SK-N-SH treated with all-trans-retinoic acid at 6 μM for 48 hours (cell line): ENCODE results near the gene TMEM132D.

Source experiments
- ATAC-seq: fragments of 200-7000 bp; cut with Tn5 transposase; 3 replicates; pipeline ENCODE4 v1.9.1; 2020; ENCODE audit warnings: mild to moderate bottlenecking, moderate library complexity
- ARNTL ChIP-seq: fragments of 450-650 bp; formaldehyde crosslinking; IDR thresholded peaks from 2 replicates; pipeline ENCODE4 v1.5.0; 2020; ENCODE audit warnings: low read depth, mild to moderate bottlenecking, moderate library complexity, borderline replicate concordance
- BACH2 ChIP-seq: fragments of 250-450 bp; sonication (Bioruptor Pico); IDR thresholded peaks from 2 replicates; pipeline ENCODE4 v1.9.0; 2021; ENCODE audit warnings: mild to moderate bottlenecking, borderline replicate concordance
- CSDC2 ChIP-seq: fragments of 250-450 bp; sonication (Bioruptor Pico); IDR thresholded peaks from 2 replicates; pipeline ENCODE4 v1.5.0; 2020; ENCODE audit warnings: mild to moderate bottlenecking, moderate library complexity
- ESRRG ChIP-seq: fragments of 250-450 bp; sonication (Bioruptor Pico); IDR thresholded peaks from 2 replicates; pipeline ENCODE4 v1.6.1; 2021; ENCODE audit warnings: mild to moderate bottlenecking
- GLIS3 ChIP-seq: fragments of 250-450 bp; sonication (Bioruptor Pico); IDR thresholded peaks from 2 replicates; pipeline ENCODE4 v1.5.0; 2020; ENCODE audit warnings: mild to moderate bottlenecking, moderate library complexity
- ISL1 ChIP-seq: fragments of 250-450 bp; sonication (Bioruptor Pico); IDR thresholded peaks from 2 replicates; pipeline ENCODE4 v2.1.2; 2022; ENCODE audit warnings: mild to moderate bottlenecking, moderate library complexity
- OSR1 ChIP-seq: fragments of 250-450 bp; sonication (Bioruptor Pico); IDR thresholded peaks from 2 replicates; pipeline ENCODE4 v1.8.0; 2022; ENCODE audit warnings: moderate library complexity, mild to moderate bottlenecking, inconsistent platforms
- PPARA ChIP-seq: fragments of 250-450 bp; sonication (Bioruptor Pico); IDR thresholded peaks from 2 replicates; pipeline ENCODE4 v1.5.0; 2020; ENCODE audit warnings: mild to moderate bottlenecking, borderline replicate concordance
- RARB ChIP-seq: fragments of 250-450 bp; sonication (Bioruptor Pico); IDR thresholded peaks from 2 replicates; pipeline ENCODE4 v1.8.0; 2021; ENCODE audit warnings: mild to moderate bottlenecking, moderate library complexity
- SNAI2 ChIP-seq: fragments of 250-450 bp; sonication (Bioruptor Pico); IDR thresholded peaks from 2 replicates; pipeline ENCODE4 v1.5.0; 2020; ENCODE audit warnings: mild to moderate bottlenecking, moderate library complexity
- TCF4 ChIP-seq: fragments of 250-450 bp; sonication (Bioruptor Pico); IDR thresholded peaks from 2 replicates; pipeline ENCODE4 v1.8.0; 2021; ENCODE audit warnings: mild to moderate bottlenecking, moderate library complexity, borderline replicate concordance
- TOX ChIP-seq: fragments of 250-450 bp; sonication (Bioruptor Pico); IDR thresholded peaks from 2 replicates; pipeline ENCODE4 v1.8.0; 2021; ENCODE audit warnings: mild to moderate bottlenecking, moderate library complexity, borderline replicate concordance
- ZC3H10 ChIP-seq: fragments of 250-450 bp; sonication (Bioruptor Pico); IDR thresholded peaks from 2 replicates; pipeline ENCODE4 v1.5.1; 2021; ENCODE audit warnings: mild to moderate bottlenecking, moderate library complexity
- ZFP3 ChIP-seq: fragments of 250-450 bp; sonication (Bioruptor Pico); IDR thresholded peaks from 2 replicates; pipeline ENCODE4 v1.5.0; 2020; ENCODE audit warnings: mild to moderate bottlenecking, moderate library complexity
- ZFP30 ChIP-seq: fragments of 450-650 bp; formaldehyde crosslinking; IDR thresholded peaks from 2 replicates; pipeline ENCODE4 v1.5.0; 2022; ENCODE audit warnings: mild to moderate bottlenecking, moderate library complexity
- ZNF565 ChIP-seq: fragments of 450-650 bp; formaldehyde crosslinking; conservative IDR thresholded peaks from 2 replicates; pipeline ENCODE4 v1.5.0; 2020; ENCODE audit warnings: low read depth, mild to moderate bottlenecking, moderate library complexity
- ZNF8 ChIP-seq: fragments of 450-650 bp; formaldehyde crosslinking; IDR thresholded peaks from 2 replicates; pipeline ENCODE4 v1.5.0; 2020; ENCODE audit warnings: mild to moderate bottlenecking, moderate library complexity
- TF ChIP-seq, protein P1 (sequence below): fragments of 250-450 bp; sonication (Bioruptor Pico); IDR thresholded peaks from 2 replicates; pipeline ENCODE4 v1.5.1; 2021; ENCODE audit warnings: mild to moderate bottlenecking, moderate library complexity
- TF ChIP-seq, protein P2 (sequence below): fragments of 250-450 bp; sonication (Bioruptor Pico); IDR thresholded peaks from 2 replicates; pipeline ENCODE4 v1.5.0; 2020; ENCODE audit warnings: mild to moderate bottlenecking, moderate library complexity
- TF ChIP-seq, protein P3 (sequence below): fragments of 250-450 bp; sonication (Bioruptor Pico); IDR thresholded peaks from 2 replicates; pipeline ENCODE4 v1.5.1; 2020; ENCODE audit warnings: low read depth, mild to moderate bottlenecking, moderate library complexity
- TF ChIP-seq, protein P4 (sequence below): fragments of 250-450 bp; sonication (Bioruptor Pico); IDR thresholded peaks from 2 replicates; pipeline ENCODE4 v1.8.0; 2020; ENCODE audit warnings: mild to moderate bottlenecking, moderate library complexity, borderline replicate concordance
- TF ChIP-seq, protein P5 (sequence below): fragments of 250-450 bp; sonication (Bioruptor Pico); IDR thresholded peaks from 2 replicates; pipeline ENCODE4 v1.8.0; 2021; ENCODE audit warnings: low read depth, mild to moderate bottlenecking, moderate library complexity, borderline replicate concordance

TMEM132D gene

DNA sequence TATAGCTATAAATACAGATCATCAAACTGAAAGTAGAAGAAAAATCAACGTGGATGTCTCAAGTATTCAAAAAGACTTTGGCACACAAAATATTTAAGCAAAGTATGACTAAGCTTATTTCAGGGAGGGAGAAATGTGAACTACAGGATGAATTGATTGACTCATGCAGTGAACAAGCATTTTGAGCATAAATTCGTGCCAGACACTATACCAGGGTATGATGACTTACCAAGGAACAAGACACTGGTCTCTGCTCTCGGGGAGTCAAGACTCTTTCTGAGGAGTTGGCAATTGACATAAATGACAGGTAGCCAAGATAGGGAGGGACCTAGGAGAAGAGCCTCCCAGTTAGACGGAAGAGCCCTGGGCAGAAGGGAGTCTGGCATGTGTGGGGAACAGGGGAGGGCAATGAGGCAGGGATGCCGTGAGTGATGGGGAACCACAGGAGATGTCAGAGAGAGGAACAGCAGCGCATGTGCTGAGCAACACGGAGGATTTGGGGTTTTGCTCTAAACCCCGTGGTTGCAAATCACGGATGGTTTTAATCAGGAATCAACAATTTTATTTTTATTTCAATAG lies 115.2 kb downstream of the TMEM132D start:
- TF ChIP-seq ESRRG (CRISPR knock-in tag) (no peak), TCF4 (CRISPR knock-in tag) (no peak), ARNTL (no peak), SNAI2 (no peak), OSR1 (CRISPR knock-in tag) (no peak)
- TF ChIP-seq, protein P1, sequence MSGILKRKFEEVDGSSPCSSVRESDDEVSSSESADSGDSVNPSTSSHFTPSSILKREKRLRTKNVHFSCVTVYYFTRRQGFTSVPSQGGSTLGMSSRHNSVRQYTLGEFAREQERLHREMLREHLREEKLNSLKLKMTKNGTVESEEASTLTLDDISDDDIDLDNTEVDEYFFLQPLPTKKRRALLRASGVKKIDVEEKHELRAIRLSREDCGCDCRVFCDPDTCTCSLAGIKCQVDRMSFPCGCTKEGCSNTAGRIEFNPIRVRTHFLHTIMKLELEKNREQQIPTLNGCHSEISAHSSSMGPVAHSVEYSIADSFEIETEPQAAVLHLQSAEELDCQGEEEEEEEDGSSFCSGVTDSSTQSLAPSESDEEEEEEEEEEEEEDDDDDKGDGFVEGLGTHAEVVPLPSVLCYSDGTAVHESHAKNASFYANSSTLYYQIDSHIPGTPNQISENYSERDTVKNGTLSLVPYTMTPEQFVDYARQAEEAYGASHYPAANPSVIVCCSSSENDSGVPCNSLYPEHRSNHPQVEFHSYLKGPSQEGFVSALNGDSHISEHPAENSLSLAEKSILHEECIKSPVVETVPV (CRISPR knock-in tag): no peak
- ATAC-seq: no peak

DNA sequence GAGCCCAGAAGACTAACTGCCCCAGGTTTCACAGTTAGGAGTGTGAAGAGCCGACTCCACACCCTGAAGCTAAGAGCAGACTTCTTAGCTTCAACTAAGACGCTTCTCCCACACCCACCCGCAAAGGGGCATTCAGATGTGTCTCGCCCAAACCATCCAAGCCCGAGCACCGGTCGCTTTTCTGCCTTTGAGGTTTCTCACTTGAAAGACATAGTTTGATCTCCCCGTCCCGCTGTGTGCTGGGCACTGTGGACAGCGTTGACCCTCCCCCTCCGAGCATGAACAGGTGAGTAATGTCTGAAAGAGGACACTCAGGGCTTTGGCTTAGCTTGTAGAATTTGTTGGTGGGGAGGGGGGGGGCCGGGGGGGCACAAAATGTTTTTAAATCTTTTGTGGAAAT lies 123.8 kb downstream of the TMEM132D start:
- ATAC-seq: no peak

DNA sequence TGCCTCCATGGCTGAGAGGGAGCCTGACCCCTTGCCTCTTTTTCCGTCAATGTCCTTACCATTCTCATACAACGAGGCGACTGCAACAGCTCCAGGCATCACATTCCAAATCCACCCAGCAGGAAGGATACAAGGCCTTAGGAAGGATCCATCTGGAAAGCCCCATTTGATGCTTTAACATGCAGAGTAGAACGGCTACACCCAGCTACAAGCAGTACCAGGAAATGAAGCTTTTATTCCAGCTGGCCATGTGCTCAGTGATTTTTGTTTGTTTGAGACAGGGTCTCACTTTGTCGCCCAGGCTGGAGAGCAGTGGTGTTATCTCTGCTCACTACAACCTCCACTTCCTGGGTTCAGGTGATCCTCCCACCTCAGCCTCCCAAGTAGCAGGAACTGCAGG lies 124.8 kb downstream of the TMEM132D start:
- TF ChIP-seq ZFP3 (CRISPR knock-in tag) (no peak), PPARA (CRISPR knock-in tag) (no peak), TOX (no peak), ESRRG (CRISPR knock-in tag) (no peak), ISL1 (CRISPR knock-in tag) (no peak), ZNF8 (CRISPR knock-in tag) (no peak)

More for the DNA sequence above, 123.8 kb downstream of the TMEM132D start:
- TF ChIP-seq ESRRG (CRISPR knock-in tag) (no peak), ZFP3 (CRISPR knock-in tag) (no peak), RARB (CRISPR knock-in tag) (no peak), ZFP30 (CRISPR knock-in tag) (no peak), CSDC2 (no peak), ISL1 (CRISPR knock-in tag) (no peak), ZC3H10 (no peak), TCF4 (CRISPR knock-in tag) (no peak)
- TF ChIP-seq, protein P2, sequence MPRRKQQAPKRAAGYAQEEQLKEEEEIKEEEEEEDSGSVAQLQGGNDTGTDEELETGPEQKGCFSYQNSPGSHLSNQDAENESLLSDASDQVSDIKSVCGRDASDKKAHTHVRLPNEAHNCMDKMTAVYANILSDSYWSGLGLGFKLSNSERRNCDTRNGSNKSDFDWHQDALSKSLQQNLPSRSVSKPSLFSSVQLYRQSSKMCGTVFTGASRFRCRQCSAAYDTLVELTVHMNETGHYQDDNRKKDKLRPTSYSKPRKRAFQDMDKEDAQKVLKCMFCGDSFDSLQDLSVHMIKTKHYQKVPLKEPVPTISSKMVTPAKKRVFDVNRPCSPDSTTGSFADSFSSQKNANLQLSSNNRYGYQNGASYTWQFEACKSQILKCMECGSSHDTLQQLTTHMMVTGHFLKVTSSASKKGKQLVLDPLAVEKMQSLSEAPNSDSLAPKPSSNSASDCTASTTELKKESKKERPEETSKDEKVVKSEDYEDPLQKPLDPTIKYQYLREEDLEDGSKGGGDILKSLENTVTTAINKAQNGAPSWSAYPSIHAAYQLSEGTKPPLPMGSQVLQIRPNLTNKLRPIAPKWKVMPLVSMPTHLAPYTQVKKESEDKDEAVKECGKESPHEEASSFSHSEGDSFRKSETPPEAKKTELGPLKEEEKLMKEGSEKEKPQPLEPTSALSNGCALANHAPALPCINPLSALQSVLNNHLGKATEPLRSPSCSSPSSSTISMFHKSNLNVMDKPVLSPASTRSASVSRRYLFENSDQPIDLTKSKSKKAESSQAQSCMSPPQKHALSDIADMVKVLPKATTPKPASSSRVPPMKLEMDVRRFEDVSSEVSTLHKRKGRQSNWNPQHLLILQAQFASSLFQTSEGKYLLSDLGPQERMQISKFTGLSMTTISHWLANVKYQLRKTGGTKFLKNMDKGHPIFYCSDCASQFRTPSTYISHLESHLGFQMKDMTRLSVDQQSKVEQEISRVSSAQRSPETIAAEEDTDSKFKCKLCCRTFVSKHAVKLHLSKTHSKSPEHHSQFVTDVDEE (CRISPR knock-in tag): no peak
- TF ChIP-seq, protein P3, sequence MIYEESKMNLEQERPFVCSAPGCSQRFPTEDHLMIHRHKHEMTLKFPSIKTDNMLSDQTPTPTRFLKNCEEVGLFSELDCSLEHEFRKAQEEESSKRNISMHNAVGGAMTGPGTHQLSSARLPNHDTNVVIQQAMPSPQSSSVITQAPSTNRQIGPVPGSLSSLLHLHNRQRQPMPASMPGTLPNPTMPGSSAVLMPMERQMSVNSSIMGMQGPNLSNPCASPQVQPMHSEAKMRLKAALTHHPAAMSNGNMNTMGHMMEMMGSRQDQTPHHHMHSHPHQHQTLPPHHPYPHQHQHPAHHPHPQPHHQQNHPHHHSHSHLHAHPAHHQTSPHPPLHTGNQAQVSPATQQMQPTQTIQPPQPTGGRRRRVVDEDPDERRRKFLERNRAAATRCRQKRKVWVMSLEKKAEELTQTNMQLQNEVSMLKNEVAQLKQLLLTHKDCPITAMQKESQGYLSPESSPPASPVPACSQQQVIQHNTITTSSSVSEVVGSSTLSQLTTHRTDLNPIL (CRISPR knock-in tag): no peak

DNA sequence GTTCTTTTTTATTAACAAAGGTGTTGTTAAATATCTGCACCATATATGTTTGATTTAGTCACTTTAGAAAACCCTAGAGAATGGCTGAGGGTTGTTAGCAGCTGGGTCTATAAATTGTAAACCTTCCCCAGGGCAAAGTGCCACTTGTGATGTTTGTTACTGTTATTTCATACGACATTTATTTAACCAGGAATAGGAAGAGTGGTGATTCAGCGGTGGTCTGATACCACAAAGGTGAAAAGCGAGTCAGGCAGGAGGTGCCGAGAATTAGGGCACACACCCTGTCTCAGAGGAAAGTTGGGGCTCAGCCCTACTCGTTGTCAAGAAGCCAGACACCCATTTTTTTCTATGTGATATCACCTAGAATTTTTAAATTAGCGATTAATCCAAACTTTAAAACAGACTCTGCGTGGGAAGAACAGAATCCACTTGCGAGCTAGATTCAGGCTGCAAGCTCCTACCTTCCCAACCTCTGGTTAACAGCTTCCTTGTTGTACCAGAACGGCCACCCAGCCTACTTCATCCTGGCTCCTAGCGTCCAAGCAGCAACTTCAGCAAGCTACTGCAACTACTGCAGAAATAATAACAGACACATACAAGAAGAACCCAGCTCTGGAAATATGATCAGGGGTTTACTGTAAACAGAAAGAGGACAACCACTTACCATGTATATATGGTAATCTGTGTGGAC lies 126.7 kb downstream of the TMEM132D start:
- no peak for ATAC-seq
- no peak for TF ChIP-seq PPARA (CRISPR knock-in tag)
- TF ChIP-seq, protein P4, sequence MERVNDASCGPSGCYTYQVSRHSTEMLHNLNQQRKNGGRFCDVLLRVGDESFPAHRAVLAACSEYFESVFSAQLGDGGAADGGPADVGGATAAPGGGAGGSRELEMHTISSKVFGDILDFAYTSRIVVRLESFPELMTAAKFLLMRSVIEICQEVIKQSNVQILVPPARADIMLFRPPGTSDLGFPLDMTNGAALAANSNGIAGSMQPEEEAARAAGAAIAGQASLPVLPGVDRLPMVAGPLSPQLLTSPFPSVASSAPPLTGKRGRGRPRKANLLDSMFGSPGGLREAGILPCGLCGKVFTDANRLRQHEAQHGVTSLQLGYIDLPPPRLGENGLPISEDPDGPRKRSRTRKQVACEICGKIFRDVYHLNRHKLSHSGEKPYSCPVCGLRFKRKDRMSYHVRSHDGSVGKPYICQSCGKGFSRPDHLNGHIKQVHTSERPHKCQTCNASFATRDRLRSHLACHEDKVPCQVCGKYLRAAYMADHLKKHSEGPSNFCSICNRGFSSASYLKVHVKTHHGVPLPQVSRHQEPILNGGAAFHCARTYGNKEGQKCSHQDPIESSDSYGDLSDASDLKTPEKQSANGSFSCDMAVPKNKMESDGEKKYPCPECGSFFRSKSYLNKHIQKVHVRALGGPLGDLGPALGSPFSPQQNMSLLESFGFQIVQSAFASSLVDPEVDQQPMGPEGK (CRISPR knock-in tag): no peak
- TF ChIP-seq, protein P5, sequence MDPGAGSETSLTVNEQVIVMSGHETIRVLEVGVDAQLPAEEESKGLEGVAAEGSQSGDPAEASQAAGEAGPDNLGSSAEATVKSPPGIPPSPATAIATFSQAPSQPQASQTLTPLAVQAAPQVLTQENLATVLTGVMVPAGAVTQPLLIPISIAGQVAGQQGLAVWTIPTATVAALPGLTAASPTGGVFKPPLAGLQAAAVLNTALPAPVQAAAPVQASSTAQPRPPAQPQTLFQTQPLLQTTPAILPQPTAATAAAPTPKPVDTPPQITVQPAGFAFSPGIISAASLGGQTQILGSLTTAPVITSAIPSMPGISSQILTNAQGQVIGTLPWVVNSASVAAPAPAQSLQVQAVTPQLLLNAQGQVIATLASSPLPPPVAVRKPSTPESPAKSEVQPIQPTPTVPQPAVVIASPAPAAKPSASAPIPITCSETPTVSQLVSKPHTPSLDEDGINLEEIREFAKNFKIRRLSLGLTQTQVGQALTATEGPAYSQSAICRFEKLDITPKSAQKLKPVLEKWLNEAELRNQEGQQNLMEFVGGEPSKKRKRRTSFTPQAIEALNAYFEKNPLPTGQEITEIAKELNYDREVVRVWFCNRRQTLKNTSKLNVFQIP: no peak
- TF ChIP-seq, protein P1 (CRISPR knock-in tag): no peak
- TF ChIP-seq ZC3H10: no peak
- no peak for TF ChIP-seq SNAI2
- TF ChIP-seq ZFP3 (CRISPR knock-in tag): no peak
- TF ChIP-seq TCF4 (CRISPR knock-in tag): no peak
- no peak for TF ChIP-seq GLIS3 (CRISPR knock-in tag)
- no peak for TF ChIP-seq BACH2 (CRISPR knock-in tag)
- no peak for TF ChIP-seq ZNF565
- TF ChIP-seq RARB (CRISPR knock-in tag): no peak
- TF ChIP-seq ZNF8 (CRISPR knock-in tag): no peak
- TF ChIP-seq CSDC2: no peak
- TF ChIP-seq, protein P3 (CRISPR knock-in tag): no peak

More for the DNA sequence above, 124.8 kb downstream of the TMEM132D start:
- ATAC-seq: no peak
